PC-9 (cell line): ENCODE measurements around the gene CAPN10. TPM values are rescaled to one million over a fixed set of nuclear protein-coding genes. Genes with fewer than 3 reads are reported as not detected.

Experiments used
- BruUV-seq: library from RNA; stranded (reverse); fragments of 400-500 nt; replicated peaks from 2 replicates; lab custom pipeline; 2021; lab: Mats Ljungman, UMichigan
- CTCF ChIA-PET: fragments of 300-600 bp; sonication (Branson Sonifier 250); formaldehyde crosslinking; loops from one replicate; lab custom pipeline; 2022; ENCODE audit warnings: antibody characterized with exemption; lab: Charles Lee
- POLR2A ChIA-PET: fragments of 300-600 bp; sonication (Branson Sonifier 250); formaldehyde crosslinking; loops from one replicate; lab custom pipeline; 2022; ENCODE audit warnings: antibody characterized with exemption; ENCODE audit not compliant: unreplicated experiment; lab: Charles Lee
- DNase-seq, 2 experiments: peaks; one replicate each; pipeline versions ENCODE4 v3.0.0 to v3.0.0-alpha.2; 2015 to 2022; ENCODE audit warnings: mixed read lengths in 1 of 2
- H2AFZ ChIP-seq: fragments of 200-600 bp; sonication (generic); 2 replicates; pipeline ENCODE4 v1.8.1; 2017; ENCODE audit warnings: antibody characterized with exemption
- H3F3A ChIP-seq: fragments of 200-600 bp; sonication (generic); 2 replicates; pipeline ENCODE4 v1.8.1; 2017; ENCODE audit warnings: antibody characterized with exemption, mild to moderate bottlenecking, low read depth; ENCODE audit not compliant: insufficient read depth
- H3K27ac ChIP-seq: fragments of 200-600 bp; sonication (generic); 2 replicates; pipeline ENCODE4 v1.6.1; 2016; ENCODE audit warnings: mixed run types
- H3K27me3 ChIP-seq: fragments of 200-600 bp; sonication (generic); 2 replicates; pipeline ENCODE4 v1.6.1; 2016; ENCODE audit warnings: low read depth, mixed run types; ENCODE audit not compliant: insufficient read depth
- H3K36me3 ChIP-seq: fragments of 200-600 bp; sonication (generic); 2 replicates; pipeline ENCODE4 v1.6.1; 2016; ENCODE audit warnings: low read depth, mixed run types
- H3K4me1 ChIP-seq: fragments of 200-600 bp; sonication (generic); replicated peaks from 2 replicates; pipeline ENCODE4 v1.6.1; 2016; ENCODE audit warnings: mixed run types; ENCODE audit not compliant: insufficient read depth
- H3K4me2 ChIP-seq: fragments of 200-600 bp; sonication (generic); 2 replicates; pipeline ENCODE4 v1.6.1; 2017; ENCODE audit warnings: mixed run types
- H3K4me3 ChIP-seq: fragments of 200-600 bp; sonication (generic); 2 replicates; pipeline ENCODE4 v1.6.1; 2016; ENCODE audit warnings: mixed run types
- H3K79me2 ChIP-seq: fragments of 200-600 bp; sonication (generic); 2 replicates; pipeline ENCODE4 v1.6.1; 2017; ENCODE audit warnings: low read depth, mixed run types
- H3K9me2 ChIP-seq: fragments of 200-600 bp; sonication (generic); 2 replicates; pipeline ENCODE4 v1.8.1; 2017; ENCODE audit warnings: mild to moderate bottlenecking; ENCODE audit not compliant: insufficient read depth
- H3K9me3 ChIP-seq: fragments of 200-600 bp; sonication (generic); 2 replicates; pipeline ENCODE4 v1.8.1; 2016; ENCODE audit warnings: low read depth; ENCODE audit not compliant: insufficient read depth
- H4K20me1 ChIP-seq: fragments of 200-600 bp; sonication (generic); 2 replicates; pipeline ENCODE4 v1.8.1; 2017; ENCODE audit not compliant: insufficient read depth
- CTCF ChIP-seq: fragments of 200-600 bp; sonication (generic); conservative IDR thresholded peaks from 2 replicates; pipeline ENCODE4 v1.6.1; 2017; ENCODE audit warnings: mixed run types, antibody characterized with exemption, mild to moderate bottlenecking, moderate library complexity
- EZH2 ChIP-seq: fragments of 200-600 bp; sonication (generic); IDR thresholded peaks from 2 replicates; pipeline ENCODE4 v1.8.0; 2017; ENCODE audit warnings: antibody characterized with exemption, low read depth
- intact Hi-C: fragments of 100-400 bp; cut with micrococcal nuclease; formaldehyde crosslinking; loops from one replicate; pipeline ENCODE4 v1.10.0; 2022; ENCODE audit not compliant: unreplicated experiment
- total RNA-seq: library from RNA; stranded (reverse); gene quantifications from 2 replicates; pipeline ENCODE4 v1.2.3, GENCODE V29; 2021

CAPN10 gene
- total RNA-seq, 1 experiment from 2014 or later, result 49.8 TPM

- peaks cover 95% of the 10 kb centered on the region for H3K27me3 ChIP-seq
- no peak overlapping the region for H3K4me2 ChIP-seq
- H3F3A ChIP-seq, result no peaks in the 10 kb centered on the region
- ChIA-PET POLR2A (no interaction called here), CTCF (no interaction called here)
- H2AFZ ChIP-seq, result no peak overlapping the region
- no peak for DNase-seq
- H3K9me2 ChIP-seq, result no peaks in the 10 kb centered on the region
- no peak overlapping the region for H3K4me3 ChIP-seq
- TF ChIP-seq EZH2 (no peak), CTCF (no peak)
- intact Hi-C loops, result no loop called here
- no peaks in the 10 kb centered on the region for H3K36me3 ChIP-seq
- no peak overlapping the region for H3K27ac ChIP-seq
- BruUV-seq, result no TSS peak
- H3K4me1 ChIP-seq, result no peaks in the 10 kb centered on the region
- H3K9me3 ChIP-seq, result no peaks in the 10 kb centered on the region
- no peaks in the 10 kb centered on the region for H3K79me2 ChIP-seq
- peaks cover 5% of the 10 kb centered on the region; the same call in 1 of the 2 replicates for H4K20me1 ChIP-seq
These were observed 59.8 kb downstream of the CAPN10 start for GRCh38 chr2:240646176-240646899.

- Histone ChIP-seq H3K36me3 (no peaks in the 10 kb centered on the region), H3K4me1 (no peaks in the 10 kb centered on the region), H2AFZ (no peak overlapping the region), H3K27me3 (peaks cover 99% of the 10 kb centered on the region), H3K4me2 (no peak overlapping the region), H3K79me2 (no peaks in the 10 kb centered on the region), H3K4me3 (no peak overlapping the region), H3K27ac (no peak overlapping the region), H3K9me3 (no peaks in the 10 kb centered on the region), H3K9me2 (no peaks in the 10 kb centered on the region), H4K20me1 (peaks cover 5% of the 10 kb centered on the region; the same call in 1 of the 2 replicates), H3F3A (no peaks in the 10 kb centered on the region)
- TF ChIP-seq EZH2 (no peak), CTCF (no peak)
- POLR2A ChIA-PET, result no interaction called here
- no TSS peak for BruUV-seq
- intact Hi-C loops, result no loop called here
- CTCF ChIA-PET, result no interaction called here
- DNase-seq, result no peak
These were observed 60.5 kb downstream of the CAPN10 start for GRCh38 chr2:240646900-240647502.

GRCh38 chr2:240647503-240648154, 61.1 kb downstream of the CAPN10 start:
- Histone ChIP-seq H3K9me3 (no peaks in the 10 kb centered on the region), H3K9me2 (no peaks in the 10 kb centered on the region), H3K4me3 (no peak overlapping the region), H3K79me2 (no peaks in the 10 kb centered on the region), H2AFZ (no peak overlapping the region), H4K20me1 (peaks cover 5% of the 10 kb centered on the region; the same call in 1 of the 2 replicates), H3F3A (no peaks in the 10 kb centered on the region), H3K27ac (no peak overlapping the region), H3K4me2 (no peak overlapping the region), H3K4me1 (no peaks in the 10 kb centered on the region), H3K36me3 (no peaks in the 10 kb centered on the region), H3K27me3 (peaks cover 100% of the 10 kb centered on the region)
- CTCF ChIA-PET, result no interaction called here
- DNase-seq, result no peak
- BruUV-seq, result no TSS peak
- intact Hi-C loops, result no loop called here
- TF ChIP-seq CTCF (no peak), EZH2 (no peak)
- POLR2A ChIA-PET, result no interaction called here
